ENCODE results near the gene RASA3. TPM values are rescaled to one million over a fixed set of nuclear protein-coding genes. Genes with fewer than 3 reads are reported as not detected.

The RASA3 gene
- total and polyA plus RNA-seq, 10 of the 15 experiments (the other 5 are each of a cell fraction or from before 2014, with no cell fraction given): 0.79 to 33.9 (median 17.6) TPM

GRCh38 chr13:114070098-114070799 is 62.2 kb downstream of the RASA3 start (continued):
- no peak for TF ChIP-seq GABPA (IDR thresholded peaks at IDR 0.05; ENCODE audit: low read depth)
- TF ChIP-seq BCL11A (IDR thresholded peaks at IDR 0.05; ENCODE audit: low read depth, low read length): no peak
- TF ChIP-seq, protein P1, sequence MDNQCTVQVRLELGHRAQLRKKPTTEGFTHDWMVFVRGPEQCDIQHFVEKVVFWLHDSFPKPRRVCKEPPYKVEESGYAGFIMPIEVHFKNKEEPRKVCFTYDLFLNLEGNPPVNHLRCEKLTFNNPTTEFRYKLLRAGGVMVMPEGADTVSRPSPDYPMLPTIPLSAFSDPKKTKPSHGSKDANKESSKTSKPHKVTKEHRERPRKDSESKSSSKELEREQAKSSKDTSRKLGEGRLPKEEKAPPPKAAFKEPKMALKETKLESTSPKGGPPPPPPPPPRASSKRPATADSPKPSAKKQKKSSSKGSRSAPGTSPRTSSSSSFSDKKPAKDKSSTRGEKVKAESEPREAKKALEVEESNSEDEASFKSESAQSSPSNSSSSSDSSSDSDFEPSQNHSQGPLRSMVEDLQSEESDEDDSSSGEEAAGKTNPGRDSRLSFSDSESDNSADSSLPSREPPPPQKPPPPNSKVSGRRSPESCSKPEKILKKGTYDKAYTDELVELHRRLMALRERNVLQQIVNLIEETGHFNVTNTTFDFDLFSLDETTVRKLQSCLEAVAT (IDR thresholded peaks at IDR 0.05): no peak
- no peak for TF ChIP-seq MTA3 (IDR thresholded peaks at IDR 0.05; ENCODE audit: borderline replicate concordance, low read length)

DNA sequence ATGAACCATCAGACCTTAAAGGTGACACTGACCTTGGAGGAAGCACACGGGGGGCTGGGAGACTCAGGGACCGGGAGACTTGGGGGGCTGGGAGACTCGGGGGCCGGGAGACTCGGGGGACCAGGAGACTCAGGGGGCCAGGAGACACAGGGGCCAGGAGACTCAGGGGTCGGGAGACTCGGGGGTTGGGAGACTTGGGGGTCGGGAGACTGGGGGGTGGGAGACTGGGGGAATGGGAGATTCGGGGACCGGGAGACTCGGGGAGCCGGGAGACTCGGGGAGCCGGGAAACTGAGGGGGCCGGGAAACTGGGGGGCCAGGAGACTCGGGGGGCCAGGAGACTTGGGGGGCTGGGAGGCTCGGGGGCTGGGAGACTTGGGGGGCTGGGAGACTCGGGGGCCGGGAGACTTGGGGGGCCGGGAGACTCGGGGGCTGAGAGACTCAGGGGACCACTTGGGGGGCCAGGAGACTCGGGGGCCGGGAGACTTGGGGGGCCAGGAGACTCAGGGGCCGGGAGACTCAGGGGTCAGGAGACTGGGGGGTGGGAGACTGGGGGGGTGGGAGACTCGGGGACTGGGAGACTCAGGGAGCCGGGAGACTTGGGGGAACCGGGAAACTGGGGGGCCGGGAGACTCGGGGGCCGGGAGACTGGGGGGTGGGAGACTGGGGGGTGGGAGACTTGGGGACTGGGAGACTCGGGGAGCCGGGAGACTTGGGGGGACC is 62.9 kb downstream of the RASA3 start:
- in situ Hi-C loops (cut with MboI) (loop anchor here (5.0 kb wide), 1 partner anchor 58 kb away; no protein-coding TSS in a partner anchor), intact Hi-C loops (cut with micrococcal nuclease; ENCODE audit: unreplicated experiment) (loop anchor here (5.0 kb wide), 1 partner anchor 158 kb away; no protein-coding TSS in a partner anchor)
- POLR2A ChIA-PET: no interaction called here
- Histone ChIP-seq H3K4me3 (no peak overlapping the region), H3K27ac (ENCODE audit: control insufficient read depth, insufficient read depth) (no peak overlapping the region), H3K9me3 (replicated peaks; ENCODE audit: control insufficient read depth, insufficient read depth, low read length) (no peaks in the 10 kb centered on the region), H4K20me1 (ENCODE audit: control insufficient read depth, insufficient read depth) (no peaks in the 10 kb centered on the region), H3K79me2 (ENCODE audit: control insufficient read depth, insufficient read depth, low read length) (peaks cover 7% of the 10 kb centered on the region), H2AFZ (ENCODE audit: control insufficient read depth, low read depth, low read length) (no peak overlapping the region), H3K9ac (ENCODE audit: control insufficient read depth, insufficient read depth, low read length) (no peak overlapping the region), H3K27me3 (replicated peaks in 1 of 2; ENCODE audit: control insufficient read depth in 2 of 2, insufficient read depth in 2 of 2, low read length in 1 of 2) (no peaks in the 10 kb centered on the region), H3K36me3 (ENCODE audit: control insufficient read depth in 2 of 2, insufficient read depth in 2 of 2, low read length in 1 of 2) (peaks cover 3 to 11% of the 10 kb centered on the region in 2 experiments), H3K4me1 (ENCODE audit: control insufficient read depth, insufficient read depth, low read length) (peaks cover 39% of the 10 kb centered on the region), H3K4me2 (ENCODE audit: control insufficient read depth, insufficient read depth) (no peak overlapping the region)
- SMC1A ChIA-PET (ENCODE audit: uncharacterized antibody, unreplicated experiment): no interaction called here
- 67% methylated on average over 2 of the region's 32 CpGs for WGBS (ENCODE audit: insufficient coverage, insufficient replicate concordance, low lambda C conversion rate, missing lambda C conversion rate)
- RAD21 ChIA-PET (ENCODE audit: unreplicated experiment): no interaction called here
- ATAC-seq (no peak), FAIRE-seq (no peak), DNase-seq (ENCODE audit: low read depth, low spot score) (no peak)
- no TSS peak for BruUV-seq (replicated peaks)
- CTCF ChIA-PET: no interaction called here
- TF ChIP-seq BCLAF1 (IDR thresholded peaks at IDR 0.05) (no peak), CEBPB (IDR thresholded peaks at IDR 0.05; ENCODE audit: borderline replicate concordance in 1 of 2, low read depth in 2 of 2, low read length in 2 of 2) (no peak), USF1 (IDR thresholded peaks at IDR 0.05; ENCODE audit: borderline replicate concordance, extremely low read length, insufficient read depth, low read depth, low read length) (no peak), SMC3 (IDR thresholded peaks at IDR 0.05; ENCODE audit: borderline replicate concordance, low read length) (no peak), PRDM15 (CRISPR knock-in tag; IDR thresholded peaks at IDR 0.05) (no peak), ZZZ3 (IDR thresholded peaks at IDR 0.05; ENCODE audit: control insufficient read depth, insufficient read length, low read depth) (no peak)

All from GM12878 (cell line).